Measurements from ENCODE around the gene DNMBP. TPM values are rescaled to one million over a fixed set of nuclear protein-coding genes. Genes with fewer than 3 reads are reported as not detected.
"Not testable (repeated sequence)": the region's sequence is repeated elsewhere in the genome, so short reads cannot be mapped to it uniquely, and the experiment has no call there.

DNMBP gene
- total and polyA plus RNA-seq, 2 of the 8 experiments (the other 6 are each of a cell fraction or from before 2014, with no cell fraction given) = 19.1 to 26.4 TPM

DNA sequence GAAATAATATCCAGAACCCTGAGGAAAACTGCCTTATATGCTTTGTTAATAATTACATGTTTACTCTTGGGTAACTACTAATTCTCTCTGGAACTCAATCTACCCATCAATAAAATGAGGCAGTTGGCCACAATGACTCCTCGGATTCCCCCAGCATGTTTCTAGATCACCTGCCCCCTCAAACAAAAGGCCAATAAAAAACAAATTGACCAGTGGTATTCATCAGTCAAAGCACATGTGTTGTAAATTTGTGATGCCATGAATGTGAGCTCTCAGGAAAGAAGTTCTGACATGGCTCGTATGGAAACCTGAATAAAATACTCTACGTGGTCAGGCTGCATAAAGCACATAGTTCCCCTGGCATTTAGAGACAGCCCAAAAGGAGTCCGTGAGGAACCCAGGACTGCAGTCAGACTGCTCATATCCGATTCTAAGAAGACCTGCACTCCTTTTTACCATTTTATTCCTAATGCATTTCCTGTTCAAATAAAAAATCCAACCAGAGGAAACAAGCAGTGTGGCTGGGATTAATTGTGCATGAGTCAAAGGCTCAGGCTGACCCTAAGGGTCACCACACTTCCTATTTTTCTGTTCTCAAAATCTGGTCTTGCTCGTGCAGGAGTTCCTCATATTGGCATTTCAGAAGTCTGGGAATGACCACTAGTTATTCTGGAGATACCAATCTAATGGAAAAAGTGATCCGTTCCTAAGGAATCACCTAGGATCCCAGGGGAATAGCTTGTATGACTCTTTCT lies 77.4 kb downstream of the DNMBP start:
- not testable (repeated sequence) for H3K36me3 ChIP-seq (ENCODE audit: control insufficient read depth in 2 of 4, insufficient read depth in 4 of 4, low read length in 3 of 4); H4K91ac ChIP-seq (replicated peaks; ENCODE audit: insufficient read length, low read length); H4K5ac ChIP-seq (ENCODE audit: insufficient read length, low read depth, low read length); H2BK20ac ChIP-seq (ENCODE audit: low read length); H3K27ac ChIP-seq (ENCODE audit: low read depth, low read length); H3K4ac ChIP-seq (replicated peaks; ENCODE audit: insufficient read length, low read depth, low read length); H3K23ac ChIP-seq (ENCODE audit: insufficient read length); H3K56ac ChIP-seq (replicated peaks; ENCODE audit: insufficient read length, low read depth, low read length); H4K8ac ChIP-seq (ENCODE audit: extremely low read depth, insufficient read depth, low read length); H3K79me2 ChIP-seq (ENCODE audit: control insufficient read depth in 1 of 2, insufficient read depth in 2 of 2, low read length in 2 of 2); H2BK5ac ChIP-seq (ENCODE audit: low read depth, low read length); H3K9ac ChIP-seq (replicated peaks in 1 of 4; ENCODE audit: extremely low read depth in 1 of 4, low read depth in 3 of 4, low read length in 3 of 4); H4K20me1 ChIP-seq (replicated peaks in 1 of 2; ENCODE audit: control insufficient read depth in 1 of 2, insufficient read depth in 2 of 2, low read length in 2 of 2); DNase-seq (ENCODE audit: low read depth in 1 of 2, low spot score in 2 of 2); H3K23me2 ChIP-seq (ENCODE audit: low read depth, low read length); H3K9me3 ChIP-seq (ENCODE audit: insufficient read depth in 2 of 2, low read depth in 1 of 2, low read length in 1 of 2); H3K4me2 ChIP-seq (ENCODE audit: insufficient read depth in 1 of 2, low read depth in 2 of 2, low read length in 2 of 2); H2BK120ac ChIP-seq (replicated peaks; ENCODE audit: low read depth, low read length); H2AFZ ChIP-seq (ENCODE audit: low read length); H3K4me3 ChIP-seq (ENCODE audit: extremely low read depth in 1 of 4, insufficient read depth in 2 of 4, low read depth in 3 of 4, low read length in 4 of 4); H3K18ac ChIP-seq (ENCODE audit: extremely low read depth, low read length); H3K27me3 ChIP-seq (replicated peaks in 1 of 4; ENCODE audit: control insufficient read depth in 3 of 4, extremely low read depth in 1 of 4, insufficient read depth in 3 of 4, low read length in 3 of 4); H2BK15ac ChIP-seq (ENCODE audit: low read length); H3K14ac ChIP-seq (ENCODE audit: insufficient read length); H3K79me1 ChIP-seq (ENCODE audit: low read depth, low read length); H2AK5ac ChIP-seq (ENCODE audit: low read depth, low read length); H2BK12ac ChIP-seq (ENCODE audit: low read depth, low read length)
- WGBS, 2 experiments (ENCODE audit: extremely low coverage in 1 of 2, insufficient coverage in 1 of 2, insufficient read length in 1 of 2, insufficient replicate concordance in 2 of 2, low coverage in 1 of 2, low lambda C conversion rate in 2 of 2, missing lambda C conversion rate in 1 of 2) = 87% methylated on average over 4 of the region's 7 CpGs; no CpG with 5 or more reads in 1 of the 2 experiments
- peaks cover 7 to 20% (median 13%) of the 10 kb centered on the region in 4 experiments; a peak in 6 of 7 replicates for H3K4me1 ChIP-seq (replicated peaks in 1 of 4; ENCODE audit: control insufficient read depth in 3 of 4, insufficient read depth in 4 of 4, low read length in 3 of 4)
- ChIA-PET POLR2A (ENCODE audit: partially characterized antibody) (interaction anchor here (2.4 kb wide), 1 partner anchor 17 kb away, joined by 5 read pairs; no protein-coding TSS in a partner anchor), CTCF (ENCODE audit: partially characterized antibody) (interaction anchor here (1.7 to 2.1 kb wide), 2 partner anchors 10 to 14 kb away, joined by 8 to 9 read pairs; no protein-coding TSS in a partner anchor)
- peak; percentile 55 for FAIRE-seq

Data from H1 (cell line).